HAP-1 (cell line): ENCODE results near the gene RBM19.

Experiments
- DNase-seq, 2 experiments: peaks; one replicate each; pipeline ENCODE4 v3.0.0-alpha.2; 2016 to 2020; ENCODE audit warnings: low spot score in 2 of 2
- H3K27me3 ChIP-seq: fragments of 250-450 bp; sonication (Bioruptor Pico); 2 replicates; pipeline ENCODE4 v1.5.1; 2020; ENCODE audit warnings: low read depth, mild to moderate bottlenecking, moderate library complexity
- H3K36me3 ChIP-seq: fragments of 250-450 bp; sonication (Bioruptor Pico); replicated peaks from 2 replicates; pipeline ENCODE4 v1.5.1; 2020; ENCODE audit warnings: mild to moderate bottlenecking
- H3K4me1 ChIP-seq: fragments of 250-450 bp; sonication (Bioruptor Pico); 2 replicates; pipeline ENCODE4 v1.5.1; 2020; ENCODE audit warnings: mild to moderate bottlenecking
- H3K4me3 ChIP-seq: fragments of 250-450 bp; sonication (Bioruptor Pico); 2 replicates; pipeline ENCODE4 v1.5.1; 2020; ENCODE audit warnings: mild to moderate bottlenecking, moderate library complexity
- H3K9me3 ChIP-seq: fragments of 250-450 bp; sonication (Bioruptor Pico); 2 replicates; pipeline ENCODE4 v1.5.1; 2020; ENCODE audit warnings: mild to moderate bottlenecking, moderate library complexity
- in situ Hi-C: fragments of 300-500 bp; cut with MboI; formaldehyde crosslinking; loops from 3 replicates; pipeline ENCODE4 v1.14.3; 2020; ENCODE audit warnings: low sequenced_read_pairs, inconsistent platforms, mixed read lengths

RBM19 gene

GRCh38 chr12:113776536-113776935 lies 189.6 kb downstream of the RBM19 start:
- DNase-seq, result no peak
- in situ Hi-C loops, result no loop called here

GRCh38 chr12:113774526-113774925 lies 191.6 kb downstream of the RBM19 start:
- H3K9me3 ChIP-seq, result no peaks in the 10 kb centered on the region
- H3K27me3 ChIP-seq, result peaks cover 14% of the 10 kb centered on the region
- in situ Hi-C loops, result no loop called here
- no peak overlapping the region for H3K4me3 ChIP-seq
- no peaks in the 10 kb centered on the region for H3K36me3 ChIP-seq
- DNase-seq, result no peak
- no peaks in the 10 kb centered on the region for H3K4me1 ChIP-seq

More at GRCh38 chr12:113776536-113776935, 189.6 kb downstream of the RBM19 start:
- no peak overlapping the region for H3K4me3 ChIP-seq
- H3K9me3 ChIP-seq, result no peaks in the 10 kb centered on the region
- H3K4me1 ChIP-seq, result no peaks in the 10 kb centered on the region
- peaks cover 14% of the 10 kb centered on the region for H3K27me3 ChIP-seq
- H3K36me3 ChIP-seq, result no peaks in the 10 kb centered on the region

GRCh38 chr12:113772505-113773030 lies 193.6 kb downstream of the RBM19 start:
- DNase-seq, result no peak
- Histone ChIP-seq H3K27me3 (no peaks in the 10 kb centered on the region; the same call in 1 of the 2 replicates), H3K4me3 (peak overlapping the region; percentile 22), H3K36me3 (no peaks in the 10 kb centered on the region), H3K9me3 (no peaks in the 10 kb centered on the region), H3K4me1 (no peaks in the 10 kb centered on the region)
- in situ Hi-C loops, result no loop called here

GRCh38 chr12:113770389-113770865 lies 195.7 kb downstream of the RBM19 start:
- Histone ChIP-seq H3K27me3 (no peaks in the 10 kb centered on the region), H3K36me3 (no peaks in the 10 kb centered on the region), H3K4me3 (no peak overlapping the region), H3K4me1 (peaks cover 17% of the 10 kb centered on the region), H3K9me3 (no peaks in the 10 kb centered on the region)
- DNase-seq, result no peak
- in situ Hi-C loops, result no loop called here

- Histone ChIP-seq H3K4me1 (peaks cover 17% of the 10 kb centered on the region), H3K4me3 (no peak overlapping the region), H3K27me3 (no peaks in the 10 kb centered on the region), H3K36me3 (no peaks in the 10 kb centered on the region), H3K9me3 (no peaks in the 10 kb centered on the region)
- DNase-seq, result no peak
- in situ Hi-C loops, result no loop called here
Measured at GRCh38 chr12:113769305-113769704, 196.8 kb downstream of the RBM19 start.

- in situ Hi-C loops, result no loop called here
- Histone ChIP-seq H3K4me1 (peaks cover 17% of the 10 kb centered on the region), H3K9me3 (no peaks in the 10 kb centered on the region), H3K27me3 (no peaks in the 10 kb centered on the region), H3K36me3 (no peaks in the 10 kb centered on the region), H3K4me3 (no peak overlapping the region)
- no peak for DNase-seq
Measured at GRCh38 chr12:113768850-113769249, 197.3 kb downstream of the RBM19 start.

- DNase-seq, result peak; percentile 46 to 72
- Histone ChIP-seq H3K4me1 (peaks cover 17% of the 10 kb centered on the region), H3K9me3 (no peaks in the 10 kb centered on the region), H3K27me3 (no peaks in the 10 kb centered on the region), H3K4me3 (no peak overlapping the region), H3K36me3 (no peaks in the 10 kb centered on the region)
- in situ Hi-C loops, result no loop called here
Measured at GRCh38 chr12:113766879-113767878, 198.9 kb downstream of the RBM19 start.
